ENCODE results near the gene KLHDC8A. TPM values are rescaled to one million over a fixed set of nuclear protein-coding genes. Genes with fewer than 3 reads are reported as not detected.
"Not testable (repeated sequence)": the region's sequence is repeated elsewhere in the genome, so short reads cannot be mapped to it uniquely, and the experiment has no call there.

The KLHDC8A gene
- total RNA-seq, 1 donor from 2014 or later, result not detected

DNA sequence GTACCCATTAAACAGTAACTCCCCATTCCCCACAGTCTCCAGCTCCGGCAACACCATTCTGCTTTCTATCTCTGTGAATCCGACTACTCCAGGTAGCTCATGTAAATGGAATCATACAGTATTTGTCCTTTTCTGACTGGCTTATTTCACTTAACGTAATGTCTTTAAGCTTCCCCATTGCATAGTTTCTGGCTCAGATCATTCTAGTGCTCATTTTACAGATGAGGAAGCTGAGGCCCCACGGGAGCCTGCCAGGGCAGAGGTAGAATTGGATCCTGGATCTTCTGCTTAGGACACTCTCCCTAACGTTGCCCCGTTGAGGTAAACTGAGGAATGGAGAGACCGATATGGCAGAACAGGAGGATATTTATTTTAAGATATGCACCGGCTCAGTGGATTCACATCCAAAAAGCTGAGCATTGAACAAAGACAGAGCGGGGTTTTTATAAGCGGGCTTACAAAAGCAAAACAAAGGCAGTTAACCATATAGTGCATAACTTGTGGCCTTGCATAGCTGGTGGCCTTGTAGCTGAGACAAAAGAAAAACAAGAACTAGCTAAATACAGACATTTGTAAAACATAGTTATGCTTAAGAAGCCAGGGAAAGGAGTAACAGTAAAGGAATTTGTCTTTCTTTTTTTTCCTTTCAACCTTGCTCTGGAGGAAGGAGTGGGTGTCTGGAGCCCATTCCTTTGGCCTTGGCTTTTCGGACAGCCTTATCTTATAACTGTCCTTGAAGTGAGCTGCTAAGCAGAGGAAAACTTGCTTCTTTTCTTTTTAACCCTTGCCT lies 15.3 kb upstream of the KLHDC8A start:
- intact Hi-C loops (cut with micrococcal nuclease), result no loop called here

DNA sequence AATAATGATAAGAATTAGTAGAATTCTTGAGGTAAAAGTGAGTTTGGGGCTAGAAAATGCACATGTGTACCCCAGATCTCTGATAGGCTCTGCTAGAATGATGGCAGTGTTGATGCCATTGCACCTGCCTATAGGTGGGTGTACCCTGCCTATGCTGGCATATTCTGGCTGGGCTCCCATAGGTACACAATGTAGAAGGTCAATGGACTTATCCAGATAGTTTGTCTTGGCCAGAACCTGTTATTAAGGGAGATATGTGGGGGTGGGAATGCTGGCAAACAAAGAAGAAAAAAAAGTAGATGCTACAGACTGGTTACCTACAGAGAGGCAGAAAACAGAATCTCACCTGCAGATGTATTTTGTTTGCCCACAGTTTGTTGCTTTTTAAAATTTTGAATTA lies 14.1 kb upstream of the KLHDC8A start:
- intact Hi-C loops (cut with micrococcal nuclease), result no loop called here

DNA sequence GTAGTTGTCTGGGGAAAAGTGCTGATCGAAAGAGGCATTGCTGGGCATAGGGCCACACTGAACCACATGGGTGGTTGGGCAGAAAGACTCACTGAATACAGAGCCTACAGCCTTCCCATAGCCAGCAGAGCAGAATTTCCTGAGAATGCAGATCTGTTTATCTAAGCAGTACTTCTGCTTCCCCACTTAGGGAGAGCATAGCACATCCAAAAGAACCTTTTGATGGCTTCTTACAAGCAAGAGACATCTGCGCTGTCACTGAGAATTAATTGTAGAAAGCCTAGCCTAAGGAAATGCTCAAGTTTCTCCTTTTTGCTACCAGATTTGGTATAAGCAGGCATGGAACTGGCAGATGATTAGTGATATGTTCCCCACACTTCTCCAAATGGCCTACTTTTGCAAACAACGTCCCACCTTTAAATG lies 13.0 kb upstream of the KLHDC8A start:
- intact Hi-C loops (cut with micrococcal nuclease), result no loop called here

DNA sequence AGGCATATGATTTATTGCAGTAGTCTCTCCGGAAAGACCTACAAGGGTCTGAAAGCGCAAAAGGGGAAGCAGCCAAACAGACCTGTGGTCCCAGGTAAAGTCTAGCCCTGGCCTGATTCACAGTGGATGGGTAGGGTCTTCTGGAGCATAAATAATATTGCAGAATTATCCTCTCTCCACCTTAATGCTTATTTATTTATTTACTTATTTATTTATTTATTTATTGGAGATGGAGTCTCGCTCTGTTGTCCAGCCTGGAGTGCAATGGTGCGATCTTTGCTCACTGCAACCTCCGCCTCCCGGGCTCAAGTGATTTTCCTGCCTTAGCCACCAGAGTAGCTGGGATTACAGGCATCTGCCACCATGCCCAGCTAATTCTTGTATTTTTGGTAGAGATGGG lies 11.8 kb upstream of the KLHDC8A start:
- intact Hi-C loops (cut with micrococcal nuclease), result no loop called here

DNA sequence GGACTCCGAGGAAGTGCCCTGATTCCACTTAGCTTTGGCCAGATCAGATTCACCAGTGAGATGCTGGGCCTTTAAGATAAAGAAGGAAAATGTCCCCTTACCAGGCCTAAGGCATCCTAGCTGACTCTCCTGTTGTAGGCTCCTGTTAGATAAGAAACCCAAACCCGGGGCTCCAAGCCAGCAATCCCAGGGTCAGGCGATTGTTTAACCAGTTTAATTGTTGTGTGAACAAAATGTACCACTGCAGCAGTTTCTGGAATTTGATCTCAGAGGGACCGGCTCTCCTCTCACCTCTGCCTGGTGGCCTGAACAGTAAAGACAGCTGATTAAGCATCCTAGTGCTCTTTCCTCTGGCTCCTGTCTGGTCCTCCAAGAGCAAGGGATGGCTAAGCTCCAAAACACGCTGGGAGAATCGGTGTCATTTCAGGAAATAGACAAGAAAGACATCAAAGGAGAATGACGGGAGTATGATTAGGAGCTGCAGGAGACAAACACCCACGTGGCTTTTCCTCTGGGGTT lies 9.3 kb upstream of the KLHDC8A start:
- intact Hi-C loops (cut with micrococcal nuclease), result no loop called here

DNA sequence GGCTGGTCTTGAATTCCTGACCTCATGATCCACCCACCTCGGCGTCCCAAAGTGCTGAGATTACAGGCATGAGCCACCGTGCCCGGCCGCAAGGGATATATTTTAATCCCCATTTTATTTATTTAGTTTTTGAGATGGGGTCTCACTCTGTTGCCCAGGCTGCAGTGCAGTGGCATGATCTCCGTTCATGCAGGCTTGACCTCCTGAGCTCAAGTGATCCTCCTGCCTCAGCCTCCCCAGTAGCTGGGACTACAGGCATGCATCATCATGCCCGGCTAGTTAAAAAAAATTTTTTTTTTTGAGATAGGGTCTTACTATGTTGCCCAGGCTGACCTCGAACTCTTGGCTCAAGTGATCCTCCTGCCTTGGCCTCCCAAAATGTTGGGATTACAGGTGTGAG lies 8.4 kb upstream of the KLHDC8A start:
- intact Hi-C loops (cut with micrococcal nuclease), result not testable (repeated sequence)

DNA sequence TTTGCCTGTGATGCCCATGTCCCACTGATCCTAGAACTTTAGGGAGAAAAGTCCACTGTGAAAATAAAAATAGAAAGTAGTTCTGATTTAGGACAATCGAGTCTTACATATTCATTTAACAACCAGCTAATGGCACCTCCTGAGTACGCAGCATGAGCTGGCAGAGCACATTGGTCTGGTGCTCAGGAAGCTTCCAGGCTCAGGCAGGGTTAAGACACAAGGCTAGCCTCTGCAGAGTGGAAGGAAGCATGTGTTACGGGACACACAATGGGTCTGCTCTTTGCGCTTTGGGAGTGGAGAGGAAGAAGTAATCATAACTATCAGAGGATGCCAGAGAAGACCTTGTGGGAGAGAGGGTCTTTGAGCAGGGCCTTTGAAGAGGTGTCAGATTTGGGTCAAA lies 4.2 kb upstream of the KLHDC8A start:
- intact Hi-C loops (cut with micrococcal nuclease), result no loop called here

DNA sequence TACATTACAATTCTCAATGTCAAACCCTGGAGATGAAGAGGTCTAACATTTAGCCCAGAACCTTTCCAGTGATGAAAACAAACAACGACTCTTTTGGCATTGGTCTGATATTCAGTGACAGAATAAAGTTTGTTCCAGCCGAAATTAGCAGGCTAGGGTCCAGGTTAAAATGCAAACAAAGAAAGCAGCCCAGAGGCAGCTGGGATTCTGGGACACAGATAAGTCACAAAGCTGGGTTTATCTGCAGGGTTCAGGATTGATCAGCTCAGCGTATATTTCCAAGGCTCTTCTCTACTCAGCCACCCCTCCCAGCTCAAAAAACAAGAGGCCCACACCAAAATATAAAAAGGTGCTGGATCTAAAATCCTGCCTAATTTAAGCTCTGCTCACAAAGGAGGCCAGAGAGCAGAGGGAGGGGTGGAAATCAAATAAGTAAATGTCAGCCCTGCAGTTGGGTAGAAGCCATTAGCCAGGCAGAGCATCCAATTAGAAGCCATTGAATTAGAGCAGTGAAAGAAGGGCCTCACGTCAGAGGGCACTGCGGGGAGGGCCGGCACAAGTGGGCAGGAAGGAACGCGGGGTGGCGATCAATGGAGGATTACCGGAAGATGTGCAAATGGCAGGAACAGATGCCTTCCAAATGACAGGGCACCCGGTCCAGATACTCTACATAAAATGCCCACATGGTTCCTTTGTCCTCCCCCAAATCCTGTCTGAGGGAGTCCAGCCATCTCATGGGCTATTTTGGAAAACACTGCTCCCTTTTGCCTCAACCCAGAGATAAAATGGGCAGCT lies 3.2 kb upstream of the KLHDC8A start:
- intact Hi-C loops (cut with micrococcal nuclease), result no loop called here

DNA sequence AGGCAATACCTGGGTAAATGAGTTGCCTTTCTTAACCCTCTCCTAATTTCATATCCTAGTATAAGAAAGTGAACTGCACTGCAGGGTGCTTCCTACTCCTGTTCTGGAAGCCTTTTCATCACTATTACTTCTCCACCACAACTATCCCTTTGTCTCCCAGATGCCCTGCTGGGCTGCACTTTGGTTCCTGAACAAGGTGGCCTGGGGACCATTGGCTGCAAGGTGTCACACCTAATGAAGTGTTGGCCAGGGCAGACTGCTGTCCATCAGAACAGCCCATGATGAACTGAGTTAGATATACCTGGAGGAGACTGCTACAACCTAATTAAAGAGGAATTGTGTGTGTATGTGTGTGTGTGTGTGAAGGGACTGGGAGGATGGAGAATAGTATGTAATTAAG lies 1.9 kb upstream of the KLHDC8A start:
- intact Hi-C loops (cut with micrococcal nuclease), result no loop called here

DNA sequence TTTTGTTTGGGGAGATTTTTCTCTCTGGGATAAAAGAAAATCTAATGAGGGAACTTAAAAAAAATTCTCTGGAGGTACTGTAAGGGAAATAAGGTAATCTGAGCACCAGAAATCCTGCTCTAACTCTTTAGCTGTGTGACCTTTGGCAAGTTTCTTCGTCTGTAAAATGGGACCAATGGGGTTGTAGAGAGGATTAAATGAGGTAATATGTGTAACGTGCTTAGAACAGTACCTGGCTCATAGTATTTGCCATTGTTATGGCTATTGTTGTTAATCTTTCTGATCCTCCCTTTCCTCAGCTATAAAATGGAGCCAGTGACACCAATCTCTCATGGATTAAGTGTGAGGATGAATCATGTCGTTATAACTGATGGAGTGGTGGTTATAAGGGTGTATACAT lies 845 bp upstream of the KLHDC8A start:
- intact Hi-C loops (cut with micrococcal nuclease), result no loop called here

DNA sequence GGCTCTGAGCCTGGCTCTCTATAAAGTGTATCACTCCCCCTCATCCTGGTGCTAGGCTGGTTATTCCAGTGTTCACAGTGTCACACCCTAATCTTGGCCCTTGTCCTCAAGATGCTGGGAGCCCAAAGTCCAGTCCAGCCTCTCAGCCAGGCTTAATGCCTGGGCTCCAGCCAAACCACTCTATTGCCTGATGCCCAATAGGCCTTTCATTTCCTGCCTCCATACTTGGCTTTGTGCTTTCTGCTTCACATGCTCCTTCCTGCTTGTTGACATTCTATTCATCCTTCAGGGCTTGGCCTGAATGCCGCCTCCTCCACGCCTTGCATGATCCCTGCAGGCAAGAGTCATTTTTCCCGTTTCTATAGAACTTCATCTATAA lies 1.7 kb downstream of the KLHDC8A start:
- intact Hi-C loops (cut with micrococcal nuclease), result loop anchor here (2.0 kb wide), 1 partner anchor 76 kb away; no protein-coding TSS in a partner anchor

DNA sequence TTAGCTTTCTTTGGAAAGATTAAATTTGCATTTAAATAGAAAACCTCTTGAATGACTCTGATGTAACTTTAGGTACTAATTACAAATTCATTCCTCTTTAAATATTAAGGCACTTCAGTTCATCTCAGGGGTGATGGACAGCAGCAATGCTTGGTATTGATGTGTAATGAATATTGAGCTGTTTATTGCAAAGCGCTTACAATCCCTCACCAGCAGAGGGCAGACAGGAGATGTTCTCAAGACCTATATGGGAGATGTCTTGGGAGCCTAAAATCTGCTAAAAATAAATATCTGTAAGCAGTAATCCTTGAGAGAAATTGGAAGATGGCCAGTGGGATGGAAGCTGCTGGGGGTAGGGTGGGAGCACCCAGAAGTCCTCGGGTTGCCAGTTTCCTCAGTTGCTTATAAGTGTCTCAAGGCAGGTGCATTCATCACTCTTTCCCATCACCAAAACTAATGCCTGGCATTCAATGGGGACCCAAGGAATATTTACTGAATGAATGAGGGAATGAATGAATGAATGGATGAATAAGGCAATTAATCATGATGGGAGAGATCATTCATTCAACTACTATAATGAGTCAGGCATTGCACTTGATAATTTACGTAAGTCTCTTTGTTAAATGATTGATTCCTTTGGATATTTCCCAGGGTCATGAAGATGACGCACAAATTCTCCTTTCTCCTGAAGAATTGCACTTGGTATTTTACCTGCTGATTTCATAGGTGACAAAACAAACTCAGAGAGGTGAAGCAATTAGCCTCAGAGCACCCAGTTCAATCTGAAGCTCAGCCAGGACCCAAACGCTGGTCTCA lies 2.3 kb downstream of the KLHDC8A start:
- intact Hi-C loops (cut with micrococcal nuclease), result loop anchor here (1.0 to 5.0 kb wide), 7 partner anchors 19 to 170 kb away; no protein-coding TSS in a partner anchor

DNA sequence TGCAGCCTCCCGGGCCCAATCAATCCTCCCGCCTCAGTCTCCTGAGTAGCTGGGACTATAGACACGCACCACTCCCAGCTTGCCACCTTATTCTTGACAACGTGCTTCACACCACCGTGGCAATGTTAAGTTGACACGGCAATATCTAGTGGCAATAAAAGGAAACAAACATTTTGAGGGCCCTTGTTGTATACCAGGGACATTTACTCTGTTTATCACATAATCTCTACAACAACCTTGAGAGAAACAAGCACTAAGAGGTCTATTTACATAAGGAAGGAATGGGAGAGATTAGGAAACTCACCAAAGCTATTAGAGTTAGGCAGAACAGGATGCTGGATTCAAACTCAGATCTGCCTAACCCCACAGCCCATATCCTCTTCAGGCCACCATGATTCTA lies 3.1 kb downstream of the KLHDC8A start:
- intact Hi-C loops (cut with micrococcal nuclease), result loop anchor here (1.0 to 5.0 kb wide), 7 partner anchors 18 to 171 kb away; no protein-coding TSS in a partner anchor

DNA sequence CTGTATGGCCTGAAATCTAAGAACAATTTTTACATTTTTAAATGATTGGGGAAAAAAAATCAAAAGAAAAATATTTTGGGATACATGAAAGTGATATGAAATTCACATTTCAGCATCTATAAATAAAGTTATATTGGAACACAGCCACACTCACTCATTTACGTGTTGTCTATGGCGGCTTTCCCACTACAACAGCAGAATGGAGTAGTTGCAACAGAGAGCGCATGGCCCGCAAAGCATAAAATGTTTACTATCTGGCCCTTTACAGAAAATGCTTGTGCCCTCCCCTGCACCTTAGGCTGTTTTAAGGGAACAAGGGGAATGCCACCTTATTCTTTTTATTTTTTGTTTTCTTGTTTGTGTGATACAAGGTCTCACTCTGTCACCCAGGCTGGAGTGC lies 3.5 kb downstream of the KLHDC8A start:
- intact Hi-C loops (cut with micrococcal nuclease), result loop anchor here (5.0 kb wide), 1 partner anchor 89 kb away; no protein-coding TSS in a partner anchor

DNA sequence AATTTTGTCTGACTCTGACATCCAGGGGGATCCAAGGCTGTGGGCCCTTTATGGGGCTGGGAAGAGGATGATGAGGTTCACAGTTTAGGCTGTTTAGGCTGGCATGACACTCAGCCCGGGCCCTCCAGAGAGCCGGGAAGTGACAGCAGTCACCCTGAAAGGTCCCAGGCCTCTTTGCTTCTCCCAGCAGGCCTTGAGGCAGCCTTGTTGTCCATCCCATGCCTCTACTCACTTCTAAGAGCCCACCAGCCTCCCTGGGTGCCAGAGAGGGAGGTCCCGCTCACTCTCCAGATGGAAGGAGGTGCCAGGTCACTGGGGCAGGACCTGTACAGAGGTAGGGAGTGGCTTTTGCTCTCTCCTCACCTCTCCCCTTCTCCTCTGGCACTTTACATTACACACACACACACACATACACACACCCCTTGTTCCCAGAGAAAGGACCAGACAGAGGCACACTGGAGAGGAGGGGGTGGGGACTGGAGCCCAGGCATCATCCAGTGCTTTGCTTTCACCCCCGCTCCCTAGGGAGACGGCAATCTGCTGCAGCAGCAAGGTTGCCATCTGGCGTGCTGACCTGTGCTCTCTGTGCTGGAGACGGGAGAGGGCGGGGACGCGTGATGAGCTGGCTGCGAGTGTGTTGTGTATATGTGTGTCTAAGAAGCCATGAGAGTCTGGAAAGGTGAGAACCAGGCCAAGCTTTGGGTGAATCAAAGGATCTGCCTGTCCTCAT lies 4.6 kb downstream of the KLHDC8A start:
- intact Hi-C loops (cut with micrococcal nuclease), result loop anchor here (5.0 kb wide), 1 partner anchor 90 kb away; no protein-coding TSS in a partner anchor

DNA sequence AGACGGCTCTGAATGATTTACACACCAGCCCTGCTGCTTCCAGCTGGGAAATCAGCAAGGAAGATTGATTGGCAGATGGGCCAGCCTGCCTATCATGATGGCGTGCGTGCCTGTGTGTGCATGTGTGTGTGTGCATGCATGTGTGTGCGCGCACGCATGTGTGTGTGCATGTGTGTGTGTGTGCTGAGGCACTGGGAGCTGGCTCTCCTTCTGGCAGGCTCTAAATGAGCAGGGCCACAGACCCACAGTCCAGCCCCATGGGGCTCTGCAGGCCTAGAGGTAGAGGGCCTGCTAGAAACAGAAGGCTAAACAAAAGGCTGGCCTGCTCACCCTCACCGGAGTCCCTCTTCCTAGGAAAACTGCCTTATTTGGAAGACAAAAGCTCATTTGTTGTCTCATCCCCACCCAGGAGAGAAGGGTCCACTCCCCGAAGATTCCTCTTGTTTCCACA lies 6.0 kb downstream of the KLHDC8A start:
- intact Hi-C loops (cut with micrococcal nuclease), result loop anchor here (5.0 kb wide), 1 partner anchor 92 kb away; no protein-coding TSS in a partner anchor

DNA sequence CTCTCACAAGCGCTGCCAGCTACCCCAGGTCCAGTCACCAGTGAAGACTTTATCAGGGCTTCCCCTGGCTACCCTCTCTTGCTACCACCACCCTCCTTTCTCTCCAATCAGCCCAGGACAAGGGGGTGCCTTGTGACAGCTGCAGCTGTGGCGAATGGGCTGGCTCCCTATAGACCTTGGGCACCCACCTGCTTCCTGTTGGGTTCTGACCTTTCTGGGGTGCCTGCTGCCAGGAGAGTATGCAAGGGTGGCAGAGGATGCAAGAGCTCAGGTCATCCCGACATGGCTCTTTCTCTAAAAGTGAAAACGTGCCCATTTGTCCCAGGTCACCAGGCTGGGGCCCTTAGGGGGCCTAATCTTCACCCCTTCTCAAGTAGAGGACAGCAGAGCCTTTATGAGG lies 6.6 kb downstream of the KLHDC8A start:
- intact Hi-C loops (cut with micrococcal nuclease), result loop anchor here (5.0 kb wide), 1 partner anchor 92 kb away; no protein-coding TSS in a partner anchor

DNA sequence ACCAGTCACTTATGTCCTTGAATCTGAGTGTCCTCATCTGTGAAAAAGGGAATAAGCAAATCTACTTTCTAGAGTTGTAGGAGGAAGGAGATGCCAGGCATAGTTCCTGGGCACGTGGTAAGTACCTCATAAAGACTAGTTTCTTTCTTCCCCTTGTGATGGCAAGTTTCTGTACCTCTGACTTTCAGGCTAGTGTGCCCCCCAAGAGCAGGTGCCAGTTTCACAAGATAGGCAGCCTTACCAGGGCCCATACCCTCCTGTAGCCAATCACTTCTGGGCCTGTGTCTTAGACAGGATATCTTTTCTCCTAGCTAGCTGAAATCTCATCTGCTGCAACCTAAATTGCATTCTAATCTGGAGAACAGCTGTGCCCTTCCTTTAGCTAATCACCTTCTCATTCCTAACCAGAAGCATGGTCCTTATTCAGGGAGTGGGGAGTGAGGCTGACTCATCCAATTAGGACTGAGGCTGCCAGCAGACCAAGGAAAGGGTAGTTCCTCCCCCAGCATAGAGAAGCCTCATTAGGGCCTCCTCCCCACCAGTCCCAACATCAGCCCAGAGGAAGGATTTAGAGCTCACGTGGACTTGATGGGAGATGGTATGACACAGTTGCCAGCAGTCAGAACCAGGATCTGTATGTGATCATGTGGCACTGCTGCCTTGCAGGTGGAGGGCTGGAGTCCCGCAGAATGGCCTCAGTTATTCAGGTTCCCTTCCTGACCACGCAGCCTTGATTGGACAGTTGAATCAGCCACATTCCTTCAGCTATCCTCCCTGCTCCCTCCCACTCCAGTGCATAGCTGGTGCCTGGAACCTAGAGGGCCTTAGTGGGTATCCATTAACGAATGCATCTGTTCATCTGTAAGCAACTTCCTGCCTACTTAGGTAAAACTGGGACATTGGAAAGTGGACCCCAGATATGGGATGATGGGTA lies 7.9 kb downstream of the KLHDC8A start:
- intact Hi-C loops (cut with micrococcal nuclease), result no loop called here

DNA sequence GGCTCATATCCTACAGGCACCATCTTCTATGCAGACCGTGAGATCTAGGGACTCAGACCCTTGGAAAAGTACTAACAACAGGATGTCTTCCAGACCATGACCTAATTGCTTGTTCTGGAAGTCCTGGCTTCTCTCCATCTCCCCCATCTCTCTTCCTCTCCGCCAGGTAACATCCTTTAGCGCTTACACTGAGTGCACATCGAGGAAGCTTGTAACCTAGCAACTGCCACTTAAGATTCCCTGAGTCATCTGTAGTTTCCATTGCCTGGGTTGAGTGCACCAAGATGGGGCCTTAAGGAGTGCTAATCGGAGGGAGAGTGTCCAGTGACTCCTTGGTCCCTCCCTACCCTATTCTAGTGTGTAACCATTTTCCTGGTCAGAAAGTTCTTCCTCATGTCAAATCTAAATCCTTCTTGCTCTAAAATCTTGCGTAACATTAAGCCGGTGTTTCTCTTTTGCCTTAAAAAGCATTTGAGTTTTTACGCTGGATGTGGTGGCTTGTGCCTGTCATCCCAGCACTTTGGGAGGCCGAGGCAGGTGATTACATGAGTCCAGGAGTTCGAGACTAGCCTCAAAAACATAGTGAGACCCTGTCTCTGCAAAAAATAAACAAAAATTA lies 9.7 kb downstream of the KLHDC8A start:
- intact Hi-C loops (cut with micrococcal nuclease), result no loop called here
